Kidney capillary endothelial cell (primary cell): ENCODE results near the gene AKAP8.
"Not testable (repeated sequence)": the region's sequence is repeated elsewhere in the genome, so short reads cannot be mapped to it uniquely, and the experiment has no call there.

Source experiments
- DNase-seq: peaks from one replicate; pipeline ENCODE4 v3.0.0-alpha.2; 2018; ENCODE audit warnings: low spot score

AKAP8 gene

GRCh38 chr19:15379083-15379998 is at the start of gene AKAP8:
Gene AKAP8 (minus strand): TSS chr19:15379787. CDS start chr19:15379731, 56 bp downstream.
- DNase-seq = peak; percentile 91

GRCh38 chr19:15427991-15428471 is 48.4 kb upstream of the AKAP8 start:
- DNase-seq = no peak

GRCh38 chr19:15427350-15427700 is 47.7 kb upstream of the AKAP8 start:
- DNase-seq = no peak

- DNase-seq = no peak
Measured at GRCh38 chr19:15426485-15427349, 47.1 kb upstream of the AKAP8 start.

GRCh38 chr19:15425321-15425950 is 45.8 kb upstream of the AKAP8 start:
- no peak for DNase-seq

- no peak for DNase-seq
Measured at GRCh38 chr19:15424692-15425272, 45.2 kb upstream of the AKAP8 start.

- DNase-seq = no peak
Measured at GRCh38 chr19:15424121-15424520, 44.5 kb upstream of the AKAP8 start.

- DNase-seq = no peak
Measured at GRCh38 chr19:15423130-15423529, 43.5 kb upstream of the AKAP8 start.

- DNase-seq = no peak
Measured at GRCh38 chr19:15422296-15423075, 42.9 kb upstream of the AKAP8 start.

- DNase-seq = no peak
Measured at GRCh38 chr19:15421721-15422260, 42.2 kb upstream of the AKAP8 start.

GRCh38 chr19:15421136-15421695 is 41.6 kb upstream of the AKAP8 start:
- DNase-seq = no peak

- peak; percentile 26 for DNase-seq
Measured at GRCh38 chr19:15419413-15420025, 39.9 kb upstream of the AKAP8 start.

GRCh38 chr19:15418579-15419412 is 39.2 kb upstream of the AKAP8 start, which contains the start of gene AKAP8L:
Gene AKAP8L (minus strand): TSS chr19:15418988. CDS start chr19:15418923, 65 bp downstream.
- DNase-seq = peak; percentile 100

- peak; percentile 17 for DNase-seq
Measured at GRCh38 chr19:15418231-15418578, 38.6 kb upstream of the AKAP8 start.

- DNase-seq = peak; percentile 21
Measured at GRCh38 chr19:15417699-15418098, 38.1 kb upstream of the AKAP8 start.

GRCh38 chr19:15412832-15413231 is 33.2 kb upstream of the AKAP8 start:
- DNase-seq = no peak

- DNase-seq = not testable (repeated sequence)
Measured at GRCh38 chr19:15411351-15411750, 31.8 kb upstream of the AKAP8 start.

GRCh38 chr19:15404780-15405211 is 25.2 kb upstream of the AKAP8 start:
- no peak for DNase-seq
